Measurements from ENCODE around the gene GPR137C.

The GPR137C gene

GRCh38 chr14:52522581-52523345 is 29.9 kb upstream of the GPR137C start:
- Histone ChIP-seq H3K36me3 (peaks cover 0 to 19% (median 1%) of the 10 kb centered on the region in 3 donors), H3K27me3 (no peaks in the 10 kb centered on the region), H3K4me1 (no peaks in the 10 kb centered on the region), H3K9me3 (no peaks in the 10 kb centered on the region), H3K27ac (no peak overlapping the region), H3K4me3 (no peak overlapping the region)
- intact Hi-C loops (cut with DNase I; ENCODE audit: low total_unique reads) = no loop called here
- TF ChIP-seq, protein P1, sequence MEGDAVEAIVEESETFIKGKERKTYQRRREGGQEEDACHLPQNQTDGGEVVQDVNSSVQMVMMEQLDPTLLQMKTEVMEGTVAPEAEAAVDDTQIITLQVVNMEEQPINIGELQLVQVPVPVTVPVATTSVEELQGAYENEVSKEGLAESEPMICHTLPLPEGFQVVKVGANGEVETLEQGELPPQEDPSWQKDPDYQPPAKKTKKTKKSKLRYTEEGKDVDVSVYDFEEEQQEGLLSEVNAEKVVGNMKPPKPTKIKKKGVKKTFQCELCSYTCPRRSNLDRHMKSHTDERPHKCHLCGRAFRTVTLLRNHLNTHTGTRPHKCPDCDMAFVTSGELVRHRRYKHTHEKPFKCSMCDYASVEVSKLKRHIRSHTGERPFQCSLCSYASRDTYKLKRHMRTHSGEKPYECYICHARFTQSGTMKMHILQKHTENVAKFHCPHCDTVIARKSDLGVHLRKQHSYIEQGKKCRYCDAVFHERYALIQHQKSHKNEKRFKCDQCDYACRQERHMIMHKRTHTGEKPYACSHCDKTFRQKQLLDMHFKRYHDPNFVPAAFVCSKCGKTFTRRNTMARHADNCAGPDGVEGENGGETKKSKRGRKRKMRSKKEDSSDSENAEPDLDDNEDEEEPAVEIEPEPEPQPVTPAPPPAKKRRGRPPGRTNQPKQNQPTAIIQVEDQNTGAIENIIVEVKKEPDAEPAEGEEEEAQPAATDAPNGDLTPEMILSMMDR (IDR thresholded peaks at IDR 0.05) = no peak
- no peak for DNase-seq

- DNase-seq = no peak
- no peak overlapping the region for H3K4me3 ChIP-seq
- no peak overlapping the region for H3K27ac ChIP-seq
- H3K9me3 ChIP-seq = no peaks in the 10 kb centered on the region
- intact Hi-C loops (cut with DNase I; ENCODE audit: low total_unique reads) = no loop called here
- peaks cover 0 to 14% (median 4%) of the 10 kb centered on the region in 3 donors for H3K36me3 ChIP-seq
- TF ChIP-seq, protein P1 (IDR thresholded peaks at IDR 0.05) = no peak
- H3K4me1 ChIP-seq = no peaks in the 10 kb centered on the region
- no peaks in the 10 kb centered on the region for H3K27me3 ChIP-seq
Measured at GRCh38 chr14:52527052-52527451, 25.6 kb upstream of the GPR137C start.

GRCh38 chr14:52531481-52531880 is 21.2 kb upstream of the GPR137C start:
- intact Hi-C loops (cut with DNase I; ENCODE audit: low total_unique reads) = no loop called here
- no peak overlapping the region for H3K27ac ChIP-seq
- H3K4me3 ChIP-seq = no peak overlapping the region
- DNase-seq = no peak
- H3K27me3 ChIP-seq = no peaks in the 10 kb centered on the region
- H3K4me1 ChIP-seq = no peaks in the 10 kb centered on the region
- H3K9me3 ChIP-seq = no peaks in the 10 kb centered on the region
- H3K36me3 ChIP-seq = peaks cover 29 to 40% (median 31%) of the 10 kb centered on the region in 3 donors
- TF ChIP-seq, protein P1 (IDR thresholded peaks at IDR 0.05) = no peak

GRCh38 chr14:52536269-52536668 is 16.4 kb upstream of the GPR137C start:
- Histone ChIP-seq H3K4me1 (no peaks in the 10 kb centered on the region), H3K4me3 (no peak overlapping the region), H3K27me3 (no peaks in the 10 kb centered on the region), H3K36me3 (peaks cover 39 to 48% (median 47%) of the 10 kb centered on the region in 3 donors), H3K27ac (no peak overlapping the region), H3K9me3 (no peaks in the 10 kb centered on the region)
- no peak for DNase-seq
- TF ChIP-seq, protein P1 (IDR thresholded peaks at IDR 0.05) = no peak
- intact Hi-C loops (cut with DNase I; ENCODE audit: low total_unique reads) = no loop called here

DNA sequence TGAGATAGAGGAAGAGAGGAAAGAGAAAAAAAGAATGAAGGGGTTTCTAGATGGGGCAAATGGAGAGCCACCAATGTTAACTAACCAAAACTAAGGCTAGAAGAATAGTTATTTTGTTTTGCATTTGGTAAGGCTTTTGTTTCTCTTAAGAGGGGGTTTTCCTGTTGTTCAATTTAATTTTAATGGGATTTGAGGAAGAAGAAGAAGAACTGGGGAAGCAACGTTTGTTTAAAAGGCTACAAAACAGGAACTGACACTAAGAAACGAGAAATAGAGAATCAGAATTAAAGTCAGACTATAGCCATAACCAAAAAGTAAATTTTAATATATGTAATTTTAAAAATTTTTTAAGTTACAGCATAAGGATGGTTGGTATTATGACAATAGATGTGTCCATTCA is 14.0 kb upstream of the GPR137C start:
- no peaks in the 10 kb centered on the region for H3K27me3 ChIP-seq
- H3K4me3 ChIP-seq = no peak overlapping the region
- H3K27ac ChIP-seq = no peak overlapping the region
- H3K36me3 ChIP-seq = peaks cover 36 to 44% (median 43%) of the 10 kb centered on the region in 3 donors
- no peaks in the 10 kb centered on the region for H3K9me3 ChIP-seq
- TF ChIP-seq, protein P1 (IDR thresholded peaks at IDR 0.05) = no peak
- no peak for DNase-seq
- no peaks in the 10 kb centered on the region for H3K4me1 ChIP-seq
- intact Hi-C loops (cut with DNase I; ENCODE audit: low total_unique reads) = no loop called here
